Caco-2 (cell line): Measurements from ENCODE around the gene SSBP2. TPM values are rescaled to one million over a fixed set of nuclear protein-coding genes. Genes with fewer than 3 reads are reported as not detected.

Source experiments
- BruUV-seq: library from RNA; stranded (reverse); fragments of 400-500 nt; replicated peaks from 2 replicates; lab custom pipeline; 2021; lab: Mats Ljungman, UMichigan
- CTCF ChIA-PET: fragments of 300-600 bp; sonication (Branson Sonifier 250); formaldehyde crosslinking; loops from one replicate; lab custom pipeline; 2022; ENCODE audit warnings: antibody characterized with exemption; lab: Charles Lee
- POLR2A ChIA-PET: fragments of 300-600 bp; sonication (Branson Sonifier 250); formaldehyde crosslinking; loops from one replicate; lab custom pipeline; 2022; ENCODE audit warnings: antibody characterized with exemption; lab: Charles Lee
- DNase-seq, 2 experiments: peaks; one replicate each; pipeline versions ENCODE4 v3.0.0 to v3.0.0-alpha.2; 2020 to 2022
- H3K27me3 ChIP-seq: replicated peaks from 2 replicates; pipeline ENCODE4 v1.6.0; 2011; ENCODE audit warnings: low read length; ENCODE audit not compliant: control insufficient read depth, insufficient read depth
- H3K36me3 ChIP-seq: 2 replicates; pipeline ENCODE4 v1.5.1; 2011; ENCODE audit warnings: low read length; ENCODE audit not compliant: control insufficient read depth, insufficient read depth
- H3K4me1 ChIP-seq: fragments of 250-450 bp; sonication (Bioruptor Pico); 2 replicates; pipeline ENCODE4 v1.5.1; 2020; ENCODE audit warnings: mild to moderate bottlenecking
- H3K4me3 ChIP-seq: 2 replicates; pipeline ENCODE4 v1.5.1; 2011; ENCODE audit warnings: low read depth, mild to moderate bottlenecking, control low read depth, low read length
- H3K9me3 ChIP-seq: fragments of 250-450 bp; sonication (Bioruptor Pico); 2 replicates; pipeline ENCODE4 v1.5.1; 2020; ENCODE audit warnings: mild to moderate bottlenecking, moderate library complexity
- H3K27ac Mint-ChIP-seq: one replicate; pipeline ENCODE4 v1.8.0; 2022; ENCODE audit warnings: mixed read lengths; ENCODE audit not compliant: unreplicated experiment
- H3K27me3 Mint-ChIP-seq: one replicate; pipeline ENCODE4 v1.8.0; 2022; ENCODE audit warnings: mixed read lengths; ENCODE audit not compliant: insufficient read depth, unreplicated experiment
- H3K36me3 Mint-ChIP-seq: one replicate; pipeline ENCODE4 v1.8.0; 2022; ENCODE audit warnings: mild to moderate bottlenecking, mixed read lengths; ENCODE audit not compliant: insufficient read depth, unreplicated experiment
- H3K4me1 Mint-ChIP-seq: one replicate; pipeline ENCODE4 v1.8.0; 2022; ENCODE audit warnings: low read depth, mixed read lengths; ENCODE audit not compliant: unreplicated experiment
- H3K4me3 Mint-ChIP-seq: one replicate; pipeline ENCODE4 v1.8.0; 2022; ENCODE audit warnings: mild to moderate bottlenecking, moderate library complexity, mixed read lengths; ENCODE audit not compliant: unreplicated experiment
- H3K9me3 Mint-ChIP-seq: one replicate; pipeline ENCODE4 v1.8.0; 2022; ENCODE audit warnings: mixed read lengths; ENCODE audit not compliant: unreplicated experiment
- intact Hi-C: fragments of 100-400 bp; cut with micrococcal nuclease; formaldehyde crosslinking; loops from one replicate; pipeline ENCODE4 v1.10.0; 2022; ENCODE audit not compliant: unreplicated experiment
- total RNA-seq: library from RNA; stranded (reverse); gene quantifications from 2 replicates; pipeline ENCODE4 v1.2.3, GENCODE V29; 2022
- TF ChIP-seq, protein P1 (sequence below), 2 experiments: fragments of 200-600 bp in 1 of 2; IDR thresholded peaks; 1 replicate in 1 of 2; 2 replicates in 1 of 2; pipeline versions ENCODE4 v1.5.1 to v1.8.0; 2011 to 2022; ENCODE audit warnings: antibody characterized with exemption in 1 of 2, control low read depth in 1 of 2, inconsistent platforms in 1 of 2, low read depth in 1 of 2, low read length in 1 of 2, mild to moderate bottlenecking in 1 of 2, moderate library complexity in 1 of 2; ENCODE audit not compliant: insufficient read depth in 1 of 2, severe bottlenecking in 1 of 2, unreplicated experiment in 1 of 2

Gene SSBP2
- total RNA-seq, 1 experiment from 2014 or later: 2.5 TPM

DNA sequence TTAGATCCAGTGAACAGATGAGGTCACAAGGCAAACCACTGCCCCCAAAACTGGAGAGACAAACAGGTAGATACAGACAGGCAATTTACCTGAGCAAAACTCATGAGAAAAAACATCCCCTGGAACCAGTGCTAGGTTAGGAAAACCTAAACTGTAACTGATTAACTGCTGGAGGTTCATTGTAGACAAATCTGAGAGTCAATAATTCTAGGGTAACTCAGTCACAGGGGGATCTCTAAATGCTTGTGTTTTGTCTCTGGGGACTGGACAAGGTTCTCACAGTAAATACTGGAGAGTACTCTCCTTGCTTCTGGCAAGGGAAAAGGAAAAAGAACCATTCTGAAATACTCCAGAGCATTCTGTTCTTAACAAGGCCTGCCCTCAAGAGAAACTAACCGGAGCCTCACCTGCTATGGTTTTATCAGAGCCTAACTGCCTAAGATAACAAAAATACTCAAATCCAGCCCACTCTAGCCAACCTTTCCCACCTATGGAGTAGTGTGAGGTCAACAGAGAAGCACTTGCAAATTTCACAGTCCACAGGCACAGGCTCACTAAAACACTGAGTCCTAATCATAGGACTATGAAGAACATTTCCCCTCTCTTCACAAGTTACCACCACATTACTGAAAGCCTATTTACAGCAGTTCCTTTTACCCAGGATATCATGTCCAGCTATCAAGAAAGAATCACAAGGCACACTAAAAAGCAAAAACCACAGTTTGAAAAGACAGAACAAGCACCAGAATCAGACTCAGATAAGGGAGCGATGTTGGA, 217.1 kb downstream of the SSBP2 start:
- no TSS peak for BruUV-seq
- no peak overlapping the region for H3K27ac Mint-ChIP-seq
- TF ChIP-seq, protein P1, sequence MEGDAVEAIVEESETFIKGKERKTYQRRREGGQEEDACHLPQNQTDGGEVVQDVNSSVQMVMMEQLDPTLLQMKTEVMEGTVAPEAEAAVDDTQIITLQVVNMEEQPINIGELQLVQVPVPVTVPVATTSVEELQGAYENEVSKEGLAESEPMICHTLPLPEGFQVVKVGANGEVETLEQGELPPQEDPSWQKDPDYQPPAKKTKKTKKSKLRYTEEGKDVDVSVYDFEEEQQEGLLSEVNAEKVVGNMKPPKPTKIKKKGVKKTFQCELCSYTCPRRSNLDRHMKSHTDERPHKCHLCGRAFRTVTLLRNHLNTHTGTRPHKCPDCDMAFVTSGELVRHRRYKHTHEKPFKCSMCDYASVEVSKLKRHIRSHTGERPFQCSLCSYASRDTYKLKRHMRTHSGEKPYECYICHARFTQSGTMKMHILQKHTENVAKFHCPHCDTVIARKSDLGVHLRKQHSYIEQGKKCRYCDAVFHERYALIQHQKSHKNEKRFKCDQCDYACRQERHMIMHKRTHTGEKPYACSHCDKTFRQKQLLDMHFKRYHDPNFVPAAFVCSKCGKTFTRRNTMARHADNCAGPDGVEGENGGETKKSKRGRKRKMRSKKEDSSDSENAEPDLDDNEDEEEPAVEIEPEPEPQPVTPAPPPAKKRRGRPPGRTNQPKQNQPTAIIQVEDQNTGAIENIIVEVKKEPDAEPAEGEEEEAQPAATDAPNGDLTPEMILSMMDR (IDR thresholded peaks at IDR 0.05; ENCODE audit: insufficient read depth in 1 of 2, low read depth in 1 of 2, low read length in 1 of 2, severe bottlenecking in 1 of 2, unreplicated experiment in 1 of 2): no peak
- DNase-seq: no peak
- Histone ChIP-seq H3K4me1 (no peaks in the 10 kb centered on the region), H3K27me3 (no peaks in the 10 kb centered on the region), H3K9me3 (no peaks in the 10 kb centered on the region), H3K4me3 (no peak overlapping the region), H3K36me3 (no peaks in the 10 kb centered on the region)
- POLR2A ChIA-PET: no interaction called here
- no peaks in the 10 kb centered on the region for H3K36me3 Mint-ChIP-seq
- CTCF ChIA-PET: no interaction called here
- intact Hi-C loops: no loop called here
- peaks cover 5% of the 10 kb centered on the region for H3K27me3 Mint-ChIP-seq
- no peak overlapping the region for H3K4me3 Mint-ChIP-seq
- H3K9me3 Mint-ChIP-seq: no peaks in the 10 kb centered on the region
- H3K4me1 Mint-ChIP-seq: no peaks in the 10 kb centered on the region

DNA sequence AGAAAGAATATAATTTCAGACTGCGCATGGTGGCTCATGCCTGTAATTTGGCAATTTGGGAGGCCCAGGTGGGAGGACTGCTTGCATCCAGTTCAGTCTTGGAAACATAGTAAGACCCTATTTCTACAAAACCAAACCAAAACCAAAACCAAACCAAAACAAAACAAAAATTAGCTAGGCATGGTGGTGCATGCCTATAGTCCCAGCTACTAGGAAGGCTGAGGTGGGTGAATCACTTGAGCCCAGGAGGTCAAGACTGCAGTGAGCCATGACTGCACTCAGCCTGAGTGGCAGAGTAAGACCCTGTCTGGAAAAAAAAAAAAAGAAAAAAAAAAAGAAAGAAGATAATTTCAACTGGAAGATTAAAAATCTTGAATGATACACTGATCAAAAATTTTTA, 220.0 kb downstream of the SSBP2 start:
- no peaks in the 10 kb centered on the region for H3K9me3 Mint-ChIP-seq
- Histone ChIP-seq H3K4me3 (no peak overlapping the region), H3K9me3 (no peaks in the 10 kb centered on the region), H3K36me3 (no peaks in the 10 kb centered on the region), H3K27me3 (no peaks in the 10 kb centered on the region), H3K4me1 (no peaks in the 10 kb centered on the region)
- DNase-seq: no peak
- H3K4me3 Mint-ChIP-seq: no peak overlapping the region
- TF ChIP-seq, protein P1 (IDR thresholded peaks at IDR 0.05; ENCODE audit: insufficient read depth in 1 of 2, low read depth in 1 of 2, low read length in 1 of 2, severe bottlenecking in 1 of 2, unreplicated experiment in 1 of 2): no peak
- H3K4me1 Mint-ChIP-seq: no peaks in the 10 kb centered on the region
- CTCF ChIA-PET: no interaction called here
- H3K27ac Mint-ChIP-seq: no peak overlapping the region
- BruUV-seq: no TSS peak
- peaks cover 7% of the 10 kb centered on the region for H3K27me3 Mint-ChIP-seq
- H3K36me3 Mint-ChIP-seq: no peaks in the 10 kb centered on the region
- intact Hi-C loops: no loop called here
- POLR2A ChIA-PET: no interaction called here

DNA sequence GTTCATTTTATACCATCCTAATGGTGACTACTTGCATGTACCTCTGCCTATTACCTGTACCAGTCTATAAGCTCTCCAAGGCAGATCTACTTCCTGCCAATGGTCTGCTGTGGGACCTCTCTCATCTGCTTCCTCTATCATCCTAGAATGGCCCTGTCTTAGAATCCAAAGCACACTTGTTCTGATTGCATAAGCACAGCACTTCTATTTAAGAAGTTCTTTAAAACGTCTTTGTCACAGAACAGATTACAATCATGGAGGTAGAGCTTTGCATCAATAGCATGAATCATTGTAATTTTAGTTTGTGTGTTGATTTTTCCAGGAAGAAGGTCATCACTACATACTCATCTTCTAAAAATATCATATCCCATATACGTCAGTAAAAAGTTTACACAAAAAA, 225.2 kb downstream of the SSBP2 start:
- CTCF ChIA-PET: no interaction called here
- TF ChIP-seq, protein P1 (IDR thresholded peaks at IDR 0.05; ENCODE audit: insufficient read depth in 1 of 2, low read depth in 1 of 2, low read length in 1 of 2, severe bottlenecking in 1 of 2, unreplicated experiment in 1 of 2): no peak

More for the DNA sequence above, 225.2 kb downstream of the SSBP2 start:
- Mint-ChIP-seq H3K4me3 (no peak overlapping the region), H3K9me3 (no peaks in the 10 kb centered on the region), H3K27ac (no peak overlapping the region), H3K36me3 (no peaks in the 10 kb centered on the region), H3K27me3 (peaks cover 10% of the 10 kb centered on the region), H3K4me1 (no peaks in the 10 kb centered on the region)
- H3K36me3 ChIP-seq: no peaks in the 10 kb centered on the region
- POLR2A ChIA-PET: no interaction called here
- H3K4me1 ChIP-seq: no peaks in the 10 kb centered on the region
- DNase-seq: no peak
- BruUV-seq: no TSS peak
- H3K27me3 ChIP-seq: no peaks in the 10 kb centered on the region
- H3K9me3 ChIP-seq: no peaks in the 10 kb centered on the region
- intact Hi-C loops: no loop called here
- no peak overlapping the region for H3K4me3 ChIP-seq
